Ovary (tissue), 9 donors: ENCODE measurements around the gene FARSB. TPM values are rescaled to one million over a fixed set of nuclear protein-coding genes. Genes with fewer than 3 reads are reported as not detected.

Experiments used
- DNase-seq, 5 donors: peaks; one replicate each; pipeline ENCODE4 v3.0.0-alpha.2; 2019 to 2020
- H3K27ac ChIP-seq, 2 donors: fragments of 200-600 bp; one replicate each; pipeline versions ENCODE4 v1.5.1 to v1.8.0; 2019 to 2022
- H3K27me3 ChIP-seq: fragments of 200-600 bp; one replicate; pipeline ENCODE4 v1.8.0; 2022
- H3K36me3 ChIP-seq: fragments of 200-600 bp; sonication (generic); one replicate; pipeline ENCODE4 v1.5.1; 2019
- H3K4me1 ChIP-seq: one replicate; pipeline ENCODE4 v1.8.1; 2013; ENCODE audit warnings: mild to moderate bottlenecking, moderate library complexity; ENCODE audit not compliant: insufficient read depth
- H3K4me3 ChIP-seq: fragments of 200-600 bp; sonication (generic); one replicate; pipeline ENCODE4 v1.5.1; 2017
- H3K9me3 ChIP-seq, 2 donors: fragments of 200-600 bp in 1 of 2; sonication (generic) in 1 of 2; one replicate each; pipeline versions ENCODE4 v1.5.1 to v1.8.1; 2013 to 2019; ENCODE audit warnings: mild to moderate bottlenecking in 1 of 2, moderate library complexity in 1 of 2
- CTCF ChIP-seq, 3 donors: fragments of 450-650 bp in 2 of 3; fragments of 200-600 bp in 1 of 3; IDR thresholded peaks; one replicate each; pipeline versions ENCODE4 v1.5.1 to v1.8.0; 2016 to 2022; ENCODE audit warnings: antibody characterized with exemption in 3 of 3, mild to moderate bottlenecking in 1 of 3
- EP300 ChIP-seq: sonication (generic); formaldehyde crosslinking; IDR thresholded peaks from one replicate; pipeline ENCODE4 v1.6.1; 2017; ENCODE audit warnings: antibody characterized with exemption
- POLR2A ChIP-seq: fragments of 450-650 bp; IDR thresholded peaks from one replicate; pipeline ENCODE4 v1.6.1; 2017; ENCODE audit warnings: antibody characterized with exemption, mild to moderate bottlenecking, moderate library complexity
- WGBS, 3 donors: extraction: QIAGEN DNeasy Blood & Tissue Kit in 1 of 3; methylation state at CpG; one replicate each; pipeline versions ENCODE4 v1.1.5 to v1.1.7; 2013 to 2017; 5-methylcytosine and 5-hydroxymethylcytosine counted together
- intact Hi-C, 4 donors: fragments of 100-400 bp; cut with DNase I; formaldehyde crosslinking; loops; one replicate each; pipeline versions ENCODE4 v1.11.0 to v1.15.1; 2022 to 2023
- polyA plus RNA-seq, 2 donors: library from polyadenylated mRNA; stranded (reverse); fragments of 200-250 nt in 1 of 2; fragments of 350-450 nt in 1 of 2; fragmentation: Illumina TruSeq in 1 of 2; extraction: RNeasy Lipid Tissue Mini Kit (QIAGEN cat#74804) in 1 of 2; gene quantifications; one replicate each; pipeline ENCODE4 v1.2.3, GENCODE V29; 2013 to 2014
- total RNA-seq, 7 donors: library from RNA; depleted of rRNA in 2 of 7; stranded (reverse); fragments of >200 nt in 2 of 7; fragmentation: NEBNext Ultra II Directional in 3 of 7; extraction: Animal tissue kit (Norgen Biotek cat#: 25700) in 3 of 7; gene quantifications; one replicate each; pipeline versions ENCODE4 v1.1.0 to v1.2.4, GENCODE V29; 2016 to 2023
- donor health status: DM: no; HTN: no; CAD: no; lungs with moderate emphysema.
- donor health status: DM: no; HTN: no; CAD: no.
- donor health status: Bipolar disorder and iron deficiency.
- donor health status: DM: yes; HTN: yes; CAD: no.
- donor health status: DM: no; HTN: no; CAD: no.
- donor health status: DM: yes; HTN: yes; CAD: no.

The FARSB gene
- total and polyA plus RNA-seq, 9 donors: 10.3 to 32.0 (median 21.0) TPM

GRCh38 chr2:222611684-222612083 lies 44.2 kb downstream of the FARSB start:
- WGBS, 3 donors: 89 to 90% (median 90%) methylated on average over 4 of the region's 4 CpGs
- no peaks in the 10 kb centered on the region for H3K36me3 ChIP-seq
- no peak for TF ChIP-seq EP300
- no peak for TF ChIP-seq CTCF (IDR thresholded peaks at IDR 0.05)
- no peak for TF ChIP-seq POLR2A
- intact Hi-C loops: loop anchor here in 3 of 4 donors (5.0 to 10.0 kb wide), 3 partner anchors 297 to 564 kb away; no protein-coding TSS in a partner anchor
- no peak for DNase-seq
- H3K4me3 ChIP-seq: no peak overlapping the region
- H3K9me3 ChIP-seq: no peaks in the 10 kb centered on the region
- no peaks in the 10 kb centered on the region for H3K27me3 ChIP-seq
- H3K27ac ChIP-seq: no peak overlapping the region
- no peaks in the 10 kb centered on the region for H3K4me1 ChIP-seq

GRCh38 chr2:222610746-222611145 lies 45.1 kb downstream of the FARSB start:
- DNase-seq: no peak
- no peaks in the 10 kb centered on the region for H3K4me1 ChIP-seq
- WGBS, 3 donors: 46 to 71% (median 65%) methylated on average over 1 of the region's 1 CpG
- H3K9me3 ChIP-seq: no peaks in the 10 kb centered on the region
- H3K27me3 ChIP-seq: no peaks in the 10 kb centered on the region
- TF ChIP-seq EP300: no peak
- no peak overlapping the region for H3K4me3 ChIP-seq
- intact Hi-C loops: loop anchor here in 3 of 4 donors (5.0 to 10.0 kb wide), 3 partner anchors 296 to 563 kb away; no protein-coding TSS in a partner anchor
- no peaks in the 10 kb centered on the region for H3K36me3 ChIP-seq
- no peak overlapping the region for H3K27ac ChIP-seq

GRCh38 chr2:222609381-222609780 lies 46.5 kb downstream of the FARSB start:
- intact Hi-C loops: no loop called here
- Histone ChIP-seq H3K27ac (no peak overlapping the region), H3K9me3 (no peaks in the 10 kb centered on the region), H3K4me1 (no peaks in the 10 kb centered on the region), H3K4me3 (no peak overlapping the region), H3K27me3 (no peaks in the 10 kb centered on the region), H3K36me3 (no peaks in the 10 kb centered on the region)
- DNase-seq: no peak
- 90 to 95% (median 90%) methylated on average over 3 of the region's 3 CpGs for WGBS, 3 donors
- TF ChIP-seq POLR2A: no peak
- TF ChIP-seq CTCF (IDR thresholded peaks at IDR 0.05): no peak

GRCh38 chr2:222608081-222608480 lies 47.8 kb downstream of the FARSB start:
- H3K27ac ChIP-seq: no peak overlapping the region
- TF ChIP-seq CTCF (IDR thresholded peaks at IDR 0.05) (no peak), POLR2A (no peak), EP300 (no peak)
- no peaks in the 10 kb centered on the region for H3K27me3 ChIP-seq
- H3K9me3 ChIP-seq: no peaks in the 10 kb centered on the region
- H3K4me1 ChIP-seq: no peaks in the 10 kb centered on the region
- intact Hi-C loops: no loop called here
- H3K36me3 ChIP-seq: no peaks in the 10 kb centered on the region
- WGBS, 3 donors: 73% methylated on average over 4 of the region's 4 CpGs
- no peak for DNase-seq
- H3K4me3 ChIP-seq: no peak overlapping the region

- intact Hi-C loops: no loop called here
- TF ChIP-seq CTCF (IDR thresholded peaks at IDR 0.05) (no peak), POLR2A (no peak), EP300 (no peak)
Measured at GRCh38 chr2:222606306-222606705, 49.6 kb downstream of the FARSB start.

More at GRCh38 chr2:222606306-222606705, 49.6 kb downstream of the FARSB start:
- Histone ChIP-seq H3K36me3 (no peaks in the 10 kb centered on the region), H3K4me1 (no peaks in the 10 kb centered on the region), H3K9me3 (no peaks in the 10 kb centered on the region), H3K4me3 (no peak overlapping the region), H3K27ac (no peak overlapping the region), H3K27me3 (no peaks in the 10 kb centered on the region)
- 93 to 99% (median 95%) methylated on average over 3 of the region's 3 CpGs for WGBS, 3 donors
- DNase-seq: no peak
